PC-9 (cell line): ENCODE measurements around the gene MAPK12.

Experiments
- EZH2 ChIP-seq: fragments of 200-600 bp; sonication (generic); IDR thresholded peaks from 2 replicates; pipeline ENCODE4 v1.8.0; 2017; ENCODE audit warnings: antibody characterized with exemption, low read depth
- TF ChIP-seq, protein P1 (sequence below): fragments of 200-600 bp; sonication (generic); conservative IDR thresholded peaks from 2 replicates; pipeline ENCODE4 v1.6.1; 2017; ENCODE audit warnings: mixed run types, antibody characterized with exemption, mild to moderate bottlenecking, moderate library complexity

DNA sequence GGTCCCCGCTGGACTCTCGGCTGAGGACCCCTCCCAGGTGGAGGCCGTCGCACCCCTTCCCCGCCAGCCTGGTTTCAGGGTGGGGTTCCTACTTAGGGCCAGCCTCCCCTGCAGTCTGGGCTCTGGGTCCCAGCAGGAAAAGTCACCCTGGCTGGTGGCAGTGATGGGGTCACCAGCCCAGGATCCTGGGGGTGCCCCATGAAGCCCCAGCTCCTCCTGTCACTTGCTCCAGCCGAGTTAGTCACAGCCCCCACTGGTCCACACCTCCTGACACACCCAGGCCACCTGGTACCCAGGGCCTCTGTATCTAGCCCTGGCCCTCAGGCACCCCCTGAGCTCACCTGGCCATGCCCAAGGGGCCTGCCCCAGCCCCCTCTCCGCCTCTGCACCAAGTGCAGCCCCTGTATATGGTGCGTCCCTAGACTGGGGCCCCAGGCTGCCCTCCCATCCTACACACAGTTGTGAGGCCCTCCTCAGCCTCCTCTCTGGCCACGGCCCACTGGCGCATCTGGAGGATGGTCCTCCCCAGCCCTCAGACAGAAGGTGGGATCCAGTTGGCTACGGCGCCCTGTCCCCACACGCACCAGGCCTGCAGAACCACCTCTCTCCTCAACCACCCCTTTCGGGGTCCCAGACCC is 39.3 kb upstream of the MAPK12 start:
- TF ChIP-seq, protein P1, sequence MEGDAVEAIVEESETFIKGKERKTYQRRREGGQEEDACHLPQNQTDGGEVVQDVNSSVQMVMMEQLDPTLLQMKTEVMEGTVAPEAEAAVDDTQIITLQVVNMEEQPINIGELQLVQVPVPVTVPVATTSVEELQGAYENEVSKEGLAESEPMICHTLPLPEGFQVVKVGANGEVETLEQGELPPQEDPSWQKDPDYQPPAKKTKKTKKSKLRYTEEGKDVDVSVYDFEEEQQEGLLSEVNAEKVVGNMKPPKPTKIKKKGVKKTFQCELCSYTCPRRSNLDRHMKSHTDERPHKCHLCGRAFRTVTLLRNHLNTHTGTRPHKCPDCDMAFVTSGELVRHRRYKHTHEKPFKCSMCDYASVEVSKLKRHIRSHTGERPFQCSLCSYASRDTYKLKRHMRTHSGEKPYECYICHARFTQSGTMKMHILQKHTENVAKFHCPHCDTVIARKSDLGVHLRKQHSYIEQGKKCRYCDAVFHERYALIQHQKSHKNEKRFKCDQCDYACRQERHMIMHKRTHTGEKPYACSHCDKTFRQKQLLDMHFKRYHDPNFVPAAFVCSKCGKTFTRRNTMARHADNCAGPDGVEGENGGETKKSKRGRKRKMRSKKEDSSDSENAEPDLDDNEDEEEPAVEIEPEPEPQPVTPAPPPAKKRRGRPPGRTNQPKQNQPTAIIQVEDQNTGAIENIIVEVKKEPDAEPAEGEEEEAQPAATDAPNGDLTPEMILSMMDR, result no peak
- no peak for TF ChIP-seq EZH2
